ENCODE measurements around the gene DTWD1. TPM values are rescaled to one million over a fixed set of nuclear protein-coding genes. Genes with fewer than 3 reads are reported as not detected.

Gene DTWD1
- polyA plus RNA-seq, 1 of the 3 experiments (the other 2 are of a cell fraction): 13.9 TPM

- no peak for DNase-seq
- Histone ChIP-seq H3K9me3 (peaks cover 3% of the 10 kb centered on the region), H3K27me3 (ENCODE audit: insufficient read depth) (no peaks in the 10 kb centered on the region), H2AFZ (ENCODE audit: low read depth) (no peak overlapping the region), H3K9me2 (no peaks in the 10 kb centered on the region), H3K4me2 (no peak overlapping the region), H3K79me2 (ENCODE audit: insufficient read depth) (peaks cover 44% of the 10 kb centered on the region), H4K20me1 (ENCODE audit: insufficient read depth) (no peaks in the 10 kb centered on the region), H3K9ac (no peak overlapping the region), H3K27ac (ENCODE audit: low read depth in 2 of 2, low read length in 1 of 2) (no peak overlapping the region), H3F3A (replicated peaks; ENCODE audit: insufficient read depth) (no peaks in the 10 kb centered on the region), H3K4me1 (ENCODE audit: control insufficient read depth in 1 of 2, insufficient read depth in 2 of 2, low read depth in 1 of 2, low read length in 1 of 2) (peaks cover 0 to 6% of the 10 kb centered on the region in 2 experiments; a peak in 2 of 4 replicates), H3K36me3 (replicated peaks in 1 of 2; ENCODE audit: control insufficient read depth in 1 of 2, insufficient read depth in 2 of 2, low read length in 1 of 2) (peaks cover 0 to 13% of the 10 kb centered on the region in 2 experiments), H3K4me3 (ENCODE audit: low read depth in 2 of 2, low read length in 1 of 2) (no peak overlapping the region)
- 99% methylated on average over 3 of the region's 3 CpGs for WGBS (ENCODE audit: low lambda C conversion rate)
- ChIA-PET CTCF (interaction anchor here (0.7 to 1.0 kb wide), 2 partner anchors 97 to 384 kb away, joined by 3 to 4 read pairs; no protein-coding TSS in a partner anchor), POLR2A (no interaction called here)
- TF ChIP-seq TAF1 (IDR thresholded peaks at IDR 0.05; ENCODE audit: borderline replicate concordance, low read depth, low read length) (no peak), RAD21 (IDR thresholded peaks at IDR 0.05; ENCODE audit: low read length) (no peak), IRF3 (IDR thresholded peaks at IDR 0.05; ENCODE audit: low read depth, low read length) (no peak), POLR2AphosphoS5 (IDR thresholded peaks at IDR 0.05; ENCODE audit: low read depth, low read length) (no peak)
These were observed 1.6 kb upstream of the DTWD1 start for GRCh38 chr15:49619226-49619625.

DNA sequence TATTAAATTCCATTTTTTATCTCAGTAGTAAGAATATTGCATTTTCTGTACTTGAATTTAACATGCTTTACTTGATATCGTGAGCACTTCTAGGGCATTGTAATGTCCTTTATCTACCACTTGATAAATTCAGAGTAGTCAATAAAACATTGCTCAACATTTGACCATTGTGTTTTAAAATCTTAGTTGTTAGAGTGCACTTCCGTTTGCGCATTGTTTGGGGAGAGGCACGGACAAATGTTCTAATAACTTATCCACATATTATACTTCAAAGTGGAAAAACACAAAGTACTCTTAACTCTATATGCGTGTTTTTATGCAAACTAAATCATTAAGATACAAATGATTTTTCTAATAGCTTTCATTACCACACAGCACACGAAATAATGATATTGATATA is 649 bp upstream of the DTWD1 start:
- Histone ChIP-seq H3K27me3 (ENCODE audit: insufficient read depth) (no peaks in the 10 kb centered on the region), H3K36me3 (replicated peaks in 1 of 2; ENCODE audit: control insufficient read depth in 1 of 2, insufficient read depth in 2 of 2, low read length in 1 of 2) (peaks cover 7 to 19% of the 10 kb centered on the region in 2 experiments), H3K9me2 (no peaks in the 10 kb centered on the region), H3K9me3 (peaks cover 8% of the 10 kb centered on the region), H3K4me3 (ENCODE audit: low read depth in 2 of 2, low read length in 1 of 2) (peak overlapping the region; percentile 65 to 92), H3K4me1 (ENCODE audit: control insufficient read depth in 1 of 2, insufficient read depth in 2 of 2, low read depth in 1 of 2, low read length in 1 of 2) (peaks cover 0 to 6% of the 10 kb centered on the region in 2 experiments; a peak in 2 of 4 replicates), H3K9ac (peak overlapping the region; percentile 73), H3K4me2 (peak overlapping the region; percentile 41), H3K79me2 (ENCODE audit: insufficient read depth) (peaks cover 53% of the 10 kb centered on the region), H3F3A (replicated peaks; ENCODE audit: insufficient read depth) (peaks cover 4% of the 10 kb centered on the region), H4K20me1 (ENCODE audit: insufficient read depth) (no peaks in the 10 kb centered on the region), H3K27ac (ENCODE audit: low read depth in 2 of 2, low read length in 1 of 2) (peak overlapping the region; percentile 83 to 96), H2AFZ (ENCODE audit: low read depth) (peak overlapping the region; percentile 87)
- WGBS (ENCODE audit: low lambda C conversion rate): 3% methylated on average over 6 of the region's 6 CpGs
- no peak for DNase-seq
- TF ChIP-seq TEAD4 (IDR thresholded peaks at IDR 0.05; ENCODE audit: borderline replicate concordance, insufficient read depth) (0 out of 2 replicates have a peak, but pooled peaks have one; percentile 2), IRF3 (IDR thresholded peaks at IDR 0.05; ENCODE audit: low read depth, low read length) (no peak)
- POLR2A ChIA-PET: interaction anchor here (0.9 to 1.5 kb wide), 3 partner anchors 10 to 383 kb away, joined by 3 to 10 read pairs (median 4); no protein-coding TSS in a partner anchor
- CTCF ChIA-PET: interaction anchor here (0.7 to 1.3 kb wide), 3 partner anchors 98 to 269 kb away, joined by 3 read pairs; no protein-coding TSS in a partner anchor

DNA sequence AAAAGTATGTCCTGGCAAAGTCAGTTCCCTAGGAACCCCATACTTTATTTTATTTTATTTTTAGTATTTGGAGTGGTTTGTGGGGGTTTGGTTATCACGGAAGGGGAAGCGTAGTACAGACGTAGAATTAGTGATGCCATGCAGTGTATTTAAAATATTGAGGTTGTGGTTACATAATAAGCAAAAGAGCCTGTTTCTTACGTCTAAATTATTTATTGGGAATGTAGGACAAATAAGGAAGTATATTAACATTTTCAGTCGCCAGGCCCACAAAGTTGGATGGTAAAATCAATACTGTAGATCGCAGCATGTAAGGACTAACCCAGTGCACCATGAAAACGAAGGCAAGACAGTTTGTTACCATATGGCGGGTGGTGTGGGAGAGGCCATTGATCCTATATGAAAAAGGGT is 558 bp downstream of the DTWD1 start:
- H3K79me2 ChIP-seq (ENCODE audit: insufficient read depth): peaks cover 59% of the 10 kb centered on the region
- peak overlapping the region; percentile 78 to 92 for H3K4me3 ChIP-seq (ENCODE audit: low read depth in 2 of 2, low read length in 1 of 2)
- peaks cover 16% of the 10 kb centered on the region for H3F3A ChIP-seq (replicated peaks; ENCODE audit: insufficient read depth)
- H3K4me2 ChIP-seq: peak overlapping the region; percentile 70
- H2AFZ ChIP-seq (ENCODE audit: low read depth): peak overlapping the region; percentile 94
- peak overlapping the region; percentile 85 for H3K9ac ChIP-seq
- H3K27ac ChIP-seq (ENCODE audit: low read depth in 2 of 2, low read length in 1 of 2): peak overlapping the region; percentile 75 to 98
- H3K9me2 ChIP-seq: no peaks in the 10 kb centered on the region
- no peaks in the 10 kb centered on the region for H3K27me3 ChIP-seq (ENCODE audit: insufficient read depth)
- ChIA-PET CTCF (interaction anchor here (1.3 to 1.7 kb wide), 2 partner anchors 267 to 382 kb away, joined by 3 to 4 read pairs; no protein-coding TSS in a partner anchor), POLR2A (interaction anchor here (0.9 to 1.5 kb wide), 4 partner anchors 9 to 382 kb away, joined by 3 to 10 read pairs (median 4); no protein-coding TSS in a partner anchor)
- H3K4me1 ChIP-seq (ENCODE audit: control insufficient read depth in 1 of 2, insufficient read depth in 2 of 2, low read depth in 1 of 2, low read length in 1 of 2): peaks cover 0 to 6% of the 10 kb centered on the region in 2 experiments; a peak in 2 of 4 replicates
- H3K36me3 ChIP-seq (replicated peaks in 1 of 2; ENCODE audit: control insufficient read depth in 1 of 2, insufficient read depth in 2 of 2, low read length in 1 of 2): peaks cover 19 to 27% of the 10 kb centered on the region in 2 experiments
- no peaks in the 10 kb centered on the region for H4K20me1 ChIP-seq (ENCODE audit: insufficient read depth)
- 9% methylated on average over 8 of the region's 8 CpGs for WGBS (ENCODE audit: low lambda C conversion rate)
- H3K9me3 ChIP-seq: peaks cover 17% of the 10 kb centered on the region
- DNase-seq: peak; percentile 9
- no peak for TF ChIP-seq EZH2phosphoT487 (IDR thresholded peaks at IDR 0.05; ENCODE audit: borderline replicate concordance, low read depth)
- TF ChIP-seq FOSL2 (IDR thresholded peaks at IDR 0.05; ENCODE audit: borderline replicate concordance, low read depth): no peak
- no peak for TF ChIP-seq NFIC (IDR thresholded peaks at IDR 0.05; ENCODE audit: borderline replicate concordance)
- no peak for TF ChIP-seq TCF12 (IDR thresholded peaks at IDR 0.05)
- TF ChIP-seq YY1 (IDR thresholded peaks at IDR 0.05; ENCODE audit: low read depth): no peak
- TF ChIP-seq, protein P1, sequence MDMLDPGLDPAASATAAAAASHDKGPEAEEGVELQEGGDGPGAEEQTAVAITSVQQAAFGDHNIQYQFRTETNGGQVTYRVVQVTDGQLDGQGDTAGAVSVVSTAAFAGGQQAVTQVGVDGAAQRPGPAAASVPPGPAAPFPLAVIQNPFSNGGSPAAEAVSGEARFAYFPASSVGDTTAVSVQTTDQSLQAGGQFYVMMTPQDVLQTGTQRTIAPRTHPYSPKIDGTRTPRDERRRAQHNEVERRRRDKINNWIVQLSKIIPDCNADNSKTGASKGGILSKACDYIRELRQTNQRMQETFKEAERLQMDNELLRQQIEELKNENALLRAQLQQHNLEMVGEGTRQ (IDR thresholded peaks at IDR 0.05; ENCODE audit: borderline replicate concordance, low read depth, low read length): no peak
- no peak for TF ChIP-seq ZBTB33 (IDR thresholded peaks at IDR 0.05; ENCODE audit: borderline replicate concordance, low read depth)
- no peak for TF ChIP-seq GATA2 (CRISPR knock-in tag; IDR thresholded peaks at IDR 0.05)
- no peak for TF ChIP-seq MEF2A (IDR thresholded peaks at IDR 0.05; ENCODE audit: borderline replicate concordance, low read depth)
- no peak for TF ChIP-seq SMC3 (IDR thresholded peaks at IDR 0.05; ENCODE audit: low read depth, low read length)

Measured in SK-N-SH (cell line).